ENCODE results near the gene IGFBP1. TPM values are rescaled to one million over a fixed set of nuclear protein-coding genes. Genes with fewer than 3 reads are reported as not detected.

IGFBP1 gene
- total RNA-seq, 2 experiments from 2014 or later = not detected

- Mint-ChIP-seq H3K9me3 (ENCODE audit: low read depth) (no peaks in the 10 kb centered on the region), H3K27ac (no peak overlapping the region), H3K36me3 (ENCODE audit: low read depth) (no peaks in the 10 kb centered on the region), H3K27me3 (peaks cover 40% of the 10 kb centered on the region), H3K4me3 (no peak overlapping the region), H3K4me1 (peaks cover 3% of the 10 kb centered on the region)
- ATAC-seq (no peak), DNase-seq (no peak)
- ChIA-PET CTCF (interaction anchor here (0.7 kb wide), 1 partner anchor 1187 kb away, joined by 3 read pairs; no protein-coding TSS in a partner anchor), POLR2A (no interaction called here)
- intact Hi-C loops (cut with DNase I, micrococcal nuclease) = loop anchor here in 1 of 2 experiments (5.0 kb wide), 1 partner anchor 1902 kb away; no protein-coding TSS in a partner anchor
Observed at GRCh38 chr7:45915606-45916005, 27.3 kb downstream of the IGFBP1 start.

DNA sequence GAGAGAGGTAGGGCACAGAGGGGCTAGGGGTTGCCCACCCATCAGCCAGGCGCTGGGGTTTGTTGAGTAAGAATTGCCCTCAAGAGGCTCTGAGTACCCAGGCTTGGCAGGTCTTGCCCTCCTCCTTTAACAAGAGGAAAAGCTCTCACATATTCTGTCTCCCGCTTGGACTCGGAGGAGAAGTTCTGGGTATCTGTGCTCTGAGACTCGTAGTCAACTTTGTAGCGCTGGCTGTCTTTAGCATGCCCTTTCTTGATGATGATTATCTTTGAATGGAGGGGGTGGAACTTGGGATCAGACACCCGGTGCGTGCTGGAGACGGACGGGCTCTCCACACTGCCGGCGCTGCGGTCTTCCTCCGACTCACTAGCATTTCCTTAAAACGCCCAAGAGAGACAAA lies 28.8 kb downstream of the IGFBP1 start:
- no peak for ATAC-seq
- Mint-ChIP-seq H3K27ac (no peak overlapping the region), H3K4me1 (peaks cover 5% of the 10 kb centered on the region), H3K4me3 (no peak overlapping the region), H3K9me3 (ENCODE audit: low read depth) (no peaks in the 10 kb centered on the region), H3K27me3 (peaks cover 42% of the 10 kb centered on the region), H3K36me3 (ENCODE audit: low read depth) (no peaks in the 10 kb centered on the region)
- no peak for DNase-seq
- intact Hi-C loops (cut with DNase I, micrococcal nuclease) = loop anchor here (1.0 to 5.0 kb wide), 4 partner anchors 435 to 1900 kb away; no protein-coding TSS in a partner anchor
- POLR2A ChIA-PET = no interaction called here
- CTCF ChIA-PET = interaction anchor here (0.6 to 1.5 kb wide), 6 partner anchors 18 to 1637 kb away, joined by 3 to 6 read pairs (median 3); no protein-coding TSS in a partner anchor

- DNase-seq = peak; percentile 88
- no peak overlapping the region for H3K27ac Mint-ChIP-seq
- peaks cover 48% of the 10 kb centered on the region for H3K27me3 Mint-ChIP-seq
- H3K4me3 Mint-ChIP-seq = no peak overlapping the region
- CTCF ChIA-PET = interaction anchor here (0.6 to 1.6 kb wide), 12 partner anchors 16 to 1636 kb away, joined by 3 to 6 read pairs (median 3); no protein-coding TSS in a partner anchor
- peaks cover 11% of the 10 kb centered on the region for H3K4me1 Mint-ChIP-seq
- ATAC-seq = peak; percentile 61
- intact Hi-C loops (cut with DNase I, micrococcal nuclease) = loop anchor here (1.0 to 5.0 kb wide), 4 partner anchors 435 to 1900 kb away; no protein-coding TSS in a partner anchor
- POLR2A ChIA-PET = no interaction called here
- H3K36me3 Mint-ChIP-seq (ENCODE audit: low read depth) = no peaks in the 10 kb centered on the region
- no peaks in the 10 kb centered on the region for H3K9me3 Mint-ChIP-seq (ENCODE audit: low read depth)
Observed at GRCh38 chr7:45917658-45918057, 29.4 kb downstream of the IGFBP1 start.

DNA sequence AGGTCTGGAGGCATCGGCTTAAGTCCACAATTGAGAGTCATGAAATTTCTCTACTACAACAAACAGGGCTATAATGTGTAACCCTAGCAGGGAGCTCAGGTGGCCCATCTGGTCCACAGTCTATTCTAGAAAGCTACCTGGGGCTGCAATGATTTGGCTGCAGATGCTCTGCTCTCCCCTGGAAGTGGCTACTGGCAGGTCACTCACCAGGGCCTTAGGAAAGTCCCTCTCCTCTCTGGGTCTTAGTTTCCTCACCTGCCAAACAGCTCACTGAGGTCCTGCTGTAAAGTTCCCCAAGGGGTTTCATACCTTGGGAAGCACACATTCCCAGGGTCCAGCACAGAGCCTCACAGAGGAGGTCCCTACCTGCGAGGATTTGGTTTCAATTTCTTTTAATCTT lies 30.3 kb downstream of the IGFBP1 start:
- intact Hi-C loops (cut with DNase I, micrococcal nuclease) = loop anchor here in 1 of 2 experiments (5.0 kb wide), 1 partner anchor 1899 kb away; no protein-coding TSS in a partner anchor
- Mint-ChIP-seq H3K9me3 (ENCODE audit: low read depth) (no peaks in the 10 kb centered on the region), H3K4me1 (peaks cover 17% of the 10 kb centered on the region), H3K27me3 (peaks cover 52% of the 10 kb centered on the region), H3K27ac (no peak overlapping the region), H3K36me3 (ENCODE audit: low read depth) (no peaks in the 10 kb centered on the region), H3K4me3 (no peak overlapping the region)
- ChIA-PET POLR2A (no interaction called here), CTCF (interaction anchor here (0.7 to 1.6 kb wide), 7 partner anchors 15 to 1317 kb away, joined by 3 to 5 read pairs (median 4); no protein-coding TSS in a partner anchor)
- ATAC-seq (no peak), DNase-seq (no peak)

- H3K4me3 Mint-ChIP-seq = no peak overlapping the region
- POLR2A ChIA-PET = no interaction called here
- no peak overlapping the region for H3K27ac Mint-ChIP-seq
- H3K4me1 Mint-ChIP-seq = peaks cover 17% of the 10 kb centered on the region
- peaks cover 58% of the 10 kb centered on the region for H3K27me3 Mint-ChIP-seq
- CTCF ChIA-PET = interaction anchor here (0.7 to 1.4 kb wide), 3 partner anchors 19 to 1169 kb away, joined by 3 to 5 read pairs (median 4); no protein-coding TSS in a partner anchor
- ATAC-seq (no peak), DNase-seq (no peak)
- no peaks in the 10 kb centered on the region for H3K36me3 Mint-ChIP-seq (ENCODE audit: low read depth)
- no peaks in the 10 kb centered on the region for H3K9me3 Mint-ChIP-seq (ENCODE audit: low read depth)
- intact Hi-C loops (cut with DNase I, micrococcal nuclease) = loop anchor here in 1 of 2 experiments (5.0 kb wide), 1 partner anchor 1898 kb away; no protein-coding TSS in a partner anchor
Observed at GRCh38 chr7:45919231-45919784, 31.0 kb downstream of the IGFBP1 start.

GRCh38 chr7:45919993-45920459 lies 31.7 kb downstream of the IGFBP1 start:
- peaks cover 63% of the 10 kb centered on the region for H3K27me3 Mint-ChIP-seq
- peak overlapping the region; percentile 29 for H3K4me3 Mint-ChIP-seq
- intact Hi-C loops (cut with DNase I, micrococcal nuclease) = loop anchor here in 1 of 2 experiments (5.0 kb wide), 1 partner anchor 1897 kb away; no protein-coding TSS in a partner anchor
- ATAC-seq (no peak), DNase-seq (no peak)
- no peaks in the 10 kb centered on the region for H3K9me3 Mint-ChIP-seq (ENCODE audit: low read depth)
- H3K36me3 Mint-ChIP-seq (ENCODE audit: low read depth) = no peaks in the 10 kb centered on the region
- H3K27ac Mint-ChIP-seq = no peak overlapping the region
- ChIA-PET CTCF (interaction anchor here (0.7 to 0.8 kb wide), 2 partner anchors 16 to 270 kb away, joined by 3 to 4 read pairs; no protein-coding TSS in a partner anchor), POLR2A (no interaction called here)
- peaks cover 17% of the 10 kb centered on the region for H3K4me1 Mint-ChIP-seq

- ChIA-PET CTCF (interaction anchor here (0.8 to 1.0 kb wide), 2 partner anchors 15 to 56 kb away, joined by 3 read pairs; no protein-coding TSS in a partner anchor), POLR2A (no interaction called here)
- H3K27ac Mint-ChIP-seq = no peak within 1 kb of the TSS
Observed at GRCh38 chr7:45920502-45921380, 32.5 kb downstream of the IGFBP1 start, which contains the start of gene IGFBP3. Gene IGFBP3, minus strand, starts transcription at chr7:45921272. Its CDS starts 132 bp downstream, at chr7:45921140.

GRCh38 chr7:45921381-45921698 lies 33.1 kb downstream of the IGFBP1 start:
- H3K9me3 Mint-ChIP-seq (ENCODE audit: low read depth) = no peaks in the 10 kb centered on the region
- H3K36me3 Mint-ChIP-seq (ENCODE audit: low read depth) = no peaks in the 10 kb centered on the region
- no peak overlapping the region for H3K4me3 Mint-ChIP-seq
- ATAC-seq (no peak), DNase-seq (peak; percentile 10)
- intact Hi-C loops (cut with DNase I, micrococcal nuclease) = no loop called here
- H3K4me1 Mint-ChIP-seq = peaks cover 17% of the 10 kb centered on the region
- H3K27me3 Mint-ChIP-seq = peaks cover 63% of the 10 kb centered on the region
- CTCF ChIA-PET = interaction anchor here (1.0 kb wide), 1 partner anchor 55 kb away, joined by 3 read pairs; no protein-coding TSS in a partner anchor
- POLR2A ChIA-PET = no interaction called here
- H3K27ac Mint-ChIP-seq = no peak overlapping the region

More at GRCh38 chr7:45920502-45921380, 32.5 kb downstream of the IGFBP1 start, which contains the start of gene IGFBP3:
- intact Hi-C loops (cut with DNase I, micrococcal nuclease) = no loop called here
- Mint-ChIP-seq H3K27me3 (peaks cover 63% of the 10 kb centered on the region), H3K4me3 (peak within 1 kb of the TSS; percentile 29), H3K9me3 (ENCODE audit: low read depth) (no peaks in the 10 kb centered on the region), H3K36me3 (ENCODE audit: low read depth) (no peaks in the 10 kb centered on the region), H3K4me1 (peaks cover 17% of the 10 kb centered on the region)
- peak; percentile 44 for DNase-seq
- peak; percentile 64 for ATAC-seq

GRCh38 chr7:45921699-45922519 lies 33.6 kb downstream of the IGFBP1 start:
- H3K36me3 Mint-ChIP-seq (ENCODE audit: low read depth) = no peaks in the 10 kb centered on the region
- ATAC-seq (no peak), DNase-seq (peak; percentile 49)
- peaks cover 17% of the 10 kb centered on the region for H3K4me1 Mint-ChIP-seq
- peaks cover 61% of the 10 kb centered on the region for H3K27me3 Mint-ChIP-seq
- intact Hi-C loops (cut with DNase I, micrococcal nuclease) = loop anchor here in 1 of 2 experiments (2.0 kb wide), 2 partner anchors 1259 to 1333 kb away; no protein-coding TSS in a partner anchor
- ChIA-PET POLR2A (no interaction called here), CTCF (interaction anchor here (0.7 to 2.1 kb wide), 9 partner anchors 10 to 1169 kb away, joined by 3 to 9 read pairs (median 3); no protein-coding TSS in a partner anchor)
- H3K4me3 Mint-ChIP-seq = no peak overlapping the region
- no peak overlapping the region for H3K27ac Mint-ChIP-seq
- H3K9me3 Mint-ChIP-seq (ENCODE audit: low read depth) = no peaks in the 10 kb centered on the region

DNA sequence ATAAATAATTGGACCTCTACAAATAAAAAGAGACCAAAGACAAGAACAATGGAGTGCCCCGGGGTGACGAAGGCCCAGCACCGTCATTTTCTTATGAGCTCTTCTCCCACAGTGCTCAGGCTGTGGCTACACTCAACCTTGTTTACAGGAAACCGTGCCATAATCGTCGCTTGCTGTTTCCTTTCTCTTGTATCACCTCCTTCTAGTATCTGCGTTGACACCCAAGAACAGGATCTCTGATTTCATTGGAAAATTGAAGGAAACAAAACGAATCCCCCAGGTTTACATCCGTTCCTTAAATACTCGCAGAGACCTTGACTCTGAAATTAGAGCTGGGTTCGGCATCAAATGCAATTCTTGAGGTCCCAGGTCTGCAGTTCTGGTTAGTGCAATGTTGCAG lies 34.5 kb downstream of the IGFBP1 start:
- Mint-ChIP-seq H3K36me3 (ENCODE audit: low read depth) (no peaks in the 10 kb centered on the region), H3K4me3 (peak overlapping the region; percentile 1), H3K4me1 (peaks cover 17% of the 10 kb centered on the region), H3K27me3 (peaks cover 57% of the 10 kb centered on the region), H3K9me3 (ENCODE audit: low read depth) (no peaks in the 10 kb centered on the region), H3K27ac (no peak overlapping the region)
- ATAC-seq (peak; percentile 57), DNase-seq (peak; percentile 39)
- intact Hi-C loops (cut with DNase I, micrococcal nuclease) = loop anchor here in 1 of 2 experiments (1.0 to 2.0 kb wide), 4 partner anchors 429 to 1332 kb away; no protein-coding TSS in a partner anchor
- POLR2A ChIA-PET = no interaction called here
- CTCF ChIA-PET = interaction anchor here (0.5 to 2.1 kb wide), 12 partner anchors 10 to 1168 kb away, joined by 3 to 9 read pairs (median 3); no protein-coding TSS in a partner anchor
